ENCODE results near the gene LRAT.
A peak's percentile ranks its signal among the peaks of the same experiment; 100 is the strongest.
"Not testable (repeated sequence)": the region's sequence is repeated elsewhere in the genome, so short reads cannot be mapped to it uniquely, and the experiment has no call there.

Gene LRAT

GRCh38 chr4:154743683-154744340, at the start of gene LRAT:
Gene LRAT (plus strand): TSS chr4:154744000. CDS start chr4:154744327, 327 bp downstream.
- peak; percentile 56 for DNase-seq (ENCODE audit: low spot score)

GRCh38 chr4:154707877-154708276, 35.9 kb upstream of the LRAT start:
- no peak for DNase-seq (ENCODE audit: low spot score)

DNA sequence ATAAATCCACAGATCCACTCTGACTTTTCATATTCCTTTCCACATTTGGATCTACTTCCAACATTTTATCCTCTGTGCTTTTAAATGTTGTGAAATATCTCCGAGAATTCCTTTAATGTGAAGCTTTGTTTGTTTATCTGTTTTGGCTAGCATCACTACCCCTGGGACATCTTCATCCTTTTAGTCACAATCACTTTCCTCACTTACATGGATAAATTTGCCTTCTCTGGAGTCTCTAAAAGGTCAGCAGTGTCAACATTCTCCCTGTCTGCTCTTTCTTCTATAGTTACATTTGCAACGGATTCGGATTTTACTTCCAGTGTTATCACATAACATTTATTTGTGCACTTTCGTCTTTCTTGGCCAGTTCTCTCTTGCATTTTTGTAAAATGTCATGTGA, 34.2 kb upstream of the LRAT start:
- DNase-seq (ENCODE audit: low spot score), result no peak

- DNase-seq (ENCODE audit: low spot score), result no peak
Measured at GRCh38 chr4:154711522-154711921, 32.3 kb upstream of the LRAT start.

- DNase-seq (ENCODE audit: low spot score), result no peak
Measured at GRCh38 chr4:154714339-154715040, 29.3 kb upstream of the LRAT start.

GRCh38 chr4:154719087-154719486, 24.7 kb upstream of the LRAT start:
- DNase-seq (ENCODE audit: low spot score), result no peak

GRCh38 chr4:154720123-154720522, 23.7 kb upstream of the LRAT start:
- DNase-seq (ENCODE audit: low spot score), result no peak

- DNase-seq (ENCODE audit: low spot score), result no peak
Measured at GRCh38 chr4:154720618-154721267, 23.1 kb upstream of the LRAT start.

- DNase-seq (ENCODE audit: low spot score), result no peak
Measured at GRCh38 chr4:154722262-154722661, 21.5 kb upstream of the LRAT start.

DNA sequence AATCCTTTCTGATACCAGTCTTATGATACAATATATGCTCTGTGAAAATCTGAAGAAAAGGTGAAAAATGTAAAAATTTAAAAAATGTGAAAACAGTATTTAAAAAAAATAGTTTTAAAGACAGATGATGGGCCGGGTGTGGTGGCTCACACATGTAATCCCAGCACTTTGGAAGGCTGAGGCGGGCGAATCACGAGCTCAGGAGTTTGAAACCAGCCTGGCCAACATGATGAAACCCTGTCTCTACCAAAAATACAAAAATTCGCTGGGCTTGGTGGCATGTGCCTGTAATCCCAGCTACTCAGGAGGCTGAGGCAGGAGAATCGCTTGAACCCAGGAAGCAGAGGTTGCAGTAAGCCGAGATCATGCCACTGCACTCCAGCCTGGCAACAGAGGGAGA, 20.2 kb upstream of the LRAT start:
- DNase-seq (ENCODE audit: low spot score), result not testable (repeated sequence)

DNA sequence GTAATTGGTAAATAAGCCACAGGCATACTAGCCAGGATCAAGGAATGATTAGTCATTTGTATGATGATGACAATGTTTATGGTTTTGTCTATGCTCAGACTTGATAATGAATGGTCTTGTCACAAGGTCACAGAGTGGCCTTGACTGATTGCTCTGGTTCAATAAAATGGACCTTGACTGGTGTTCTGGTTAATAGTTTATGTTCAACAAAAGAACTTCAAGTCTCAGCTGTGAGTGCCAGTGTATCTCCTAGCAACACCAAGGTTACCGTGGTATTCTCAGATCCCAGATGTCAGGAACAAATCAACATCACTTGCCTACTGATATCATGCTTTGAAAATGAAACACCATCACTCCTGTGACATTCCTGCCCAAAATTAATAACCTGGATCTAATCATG, 16.3 kb upstream of the LRAT start:
- no peak for DNase-seq (ENCODE audit: low spot score)

- DNase-seq (ENCODE audit: low spot score), result no peak
Measured at GRCh38 chr4:154731756-154732155, 12.0 kb upstream of the LRAT start.

DNA sequence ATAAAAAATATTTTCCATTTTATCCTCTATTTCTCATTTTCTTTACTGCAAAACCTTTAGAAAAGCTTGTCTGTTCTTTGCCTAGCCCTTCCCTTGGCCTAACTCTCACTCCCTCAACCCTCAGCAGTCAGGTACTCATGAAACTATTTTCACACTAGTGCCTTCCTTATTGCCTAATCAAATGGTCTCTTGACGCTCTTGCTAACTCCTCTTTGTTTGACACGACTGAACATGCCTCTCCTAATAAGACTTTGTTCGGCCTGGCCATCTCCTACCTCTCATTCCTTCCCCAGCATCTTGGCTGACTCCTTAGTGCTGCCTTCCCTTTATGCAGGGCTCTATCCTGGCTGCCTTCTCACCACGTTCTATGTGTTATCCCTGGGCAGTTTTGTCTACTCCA, 11.1 kb upstream of the LRAT start:
- DNase-seq (ENCODE audit: low spot score), result no peak

DNA sequence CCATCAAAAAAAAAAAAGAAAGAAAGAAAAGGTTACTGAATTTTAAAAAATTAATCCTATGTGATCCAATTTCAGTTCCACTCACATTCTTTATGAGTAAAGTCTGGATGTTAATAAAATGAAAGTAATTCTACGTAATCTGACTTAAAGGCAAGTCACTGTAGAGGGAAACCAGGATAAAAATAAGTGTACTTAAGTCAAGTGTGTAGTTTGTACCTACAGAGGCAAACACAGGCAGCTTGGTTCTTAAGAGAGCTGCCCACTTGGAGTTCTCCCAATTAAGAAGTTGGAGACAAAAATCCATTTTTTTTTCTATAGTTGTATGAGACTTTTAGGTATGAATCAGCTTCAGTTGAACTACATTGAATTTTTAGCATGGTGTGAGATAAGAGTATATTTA, 7.0 kb upstream of the LRAT start:
- DNase-seq (ENCODE audit: low spot score), result no peak

- DNase-seq (ENCODE audit: low spot score), result no peak
Measured at GRCh38 chr4:154738426-154738825, 5.4 kb upstream of the LRAT start.

DNA sequence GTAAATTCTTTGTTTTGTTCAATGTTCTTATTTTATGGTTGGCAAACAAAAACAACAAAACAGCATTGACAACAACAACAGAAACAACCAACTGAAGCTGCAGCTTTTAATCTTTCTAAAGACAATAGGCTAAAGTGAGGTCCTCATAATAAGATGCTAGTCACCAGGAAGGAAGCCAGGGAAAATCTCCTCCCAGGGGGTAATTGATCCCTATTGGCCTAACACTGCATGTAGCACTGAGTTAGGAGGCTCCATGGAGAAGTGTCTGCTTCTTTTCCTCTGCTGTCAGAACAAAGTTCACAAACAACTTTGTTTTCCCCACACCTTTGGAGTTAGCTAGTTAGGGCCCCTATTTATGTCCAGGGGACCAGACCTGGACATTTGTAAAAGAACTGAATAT, 4.7 kb upstream of the LRAT start:
- DNase-seq (ENCODE audit: low spot score), result no peak

DNA sequence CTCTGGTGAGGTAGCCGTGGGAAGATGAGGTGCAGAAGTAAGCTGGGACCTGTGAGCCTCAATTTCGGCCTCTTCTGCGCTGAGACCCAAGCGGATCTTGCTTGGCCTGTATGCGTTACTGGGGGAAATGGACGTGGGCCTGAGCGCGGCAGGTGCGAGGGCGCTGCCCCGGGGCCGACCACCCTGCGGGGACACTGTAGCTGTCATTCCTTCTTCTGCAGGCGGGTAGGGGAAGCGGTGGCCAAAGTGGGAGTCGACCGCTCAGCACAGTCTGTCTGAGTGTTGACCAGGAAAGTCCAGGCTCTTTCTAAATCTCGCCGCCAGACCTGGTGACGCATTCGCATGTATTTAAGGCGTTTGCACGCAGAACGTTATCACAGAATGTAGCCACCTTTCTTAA, 3.3 kb upstream of the LRAT start:
- DNase-seq (ENCODE audit: low spot score), result no peak

GRCh38 chr4:154741131-154741665, 2.6 kb upstream of the LRAT start:
- DNase-seq (ENCODE audit: low spot score), result no peak

GRCh38 chr4:154741922-154742850, 1.6 kb upstream of the LRAT start:
- no peak for DNase-seq (ENCODE audit: low spot score)

GRCh38 chr4:154744341-154744926, 634 bp downstream of the LRAT start:
- DNase-seq (ENCODE audit: low spot score), result no peak

DNA sequence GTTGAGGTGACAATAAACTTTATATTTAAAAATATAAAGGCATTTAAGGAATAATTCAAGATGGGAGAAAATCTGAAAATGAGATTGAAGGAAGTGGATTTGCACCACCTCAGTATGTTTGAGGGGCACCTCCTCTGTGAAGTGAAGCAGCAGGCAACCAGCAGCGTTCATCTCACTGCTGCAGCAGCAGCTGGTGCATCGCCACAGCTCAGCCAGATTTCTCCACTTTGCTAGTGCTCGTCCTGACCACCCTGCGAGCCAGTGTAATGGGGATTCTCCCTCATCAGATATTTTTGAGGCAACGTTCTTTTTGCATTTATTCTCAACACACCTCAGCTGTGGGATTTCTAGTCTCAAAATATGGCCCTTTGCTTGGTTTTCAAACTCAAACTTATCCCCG, 13.9 kb downstream of the LRAT start:
- no peak for DNase-seq (ENCODE audit: low spot score)

GRCh38 chr4:154760895-154761294, 17.1 kb downstream of the LRAT start:
- no peak for DNase-seq (ENCODE audit: low spot score)

Data from germinal center (tissue), 1 donor.